Amniotic epithelial cell (primary cell): ENCODE measurements around the gene SAA4.
"Not testable (repeated sequence)": the region's sequence is repeated elsewhere in the genome, so short reads cannot be mapped to it uniquely, and the experiment has no call there.

ENCODE experiments used
- DNase-seq: peaks from one replicate; pipeline ENCODE4 v3.0.0-alpha.2; 2010; ENCODE audit warnings: low read depth

Gene SAA4

GRCh38 chr11:18189476-18190245, 46.9 kb downstream of the SAA4 start:
- DNase-seq: not testable (repeated sequence)

GRCh38 chr11:18188796-18189195, 47.8 kb downstream of the SAA4 start:
- no peak for DNase-seq
